ENCODE data around the gene TRIAP1. TPM values are rescaled to one million over a fixed set of nuclear protein-coding genes. Genes with fewer than 3 reads are reported as not detected.
A peak's percentile ranks its signal among the peaks of the same experiment; 100 is the strongest.
"Not testable (repeated sequence)": the region's sequence is repeated elsewhere in the genome, so short reads cannot be mapped to it uniquely, and the experiment has no call there.

TRIAP1 gene
- polyA plus RNA-seq, 1 donor from 2014 or later = 53.0 TPM

GRCh38 chr12:120457133-120457532 is 10.9 kb upstream of the TRIAP1 start:
- no peak overlapping the region for H3K27ac Mint-ChIP-seq
- peaks cover 1% of the 10 kb centered on the region for H3K36me3 Mint-ChIP-seq
- H3K4me3 Mint-ChIP-seq = no peak overlapping the region
- H3K9me3 Mint-ChIP-seq = no peaks in the 10 kb centered on the region
- peaks cover 3 to 6% (median 4%) of the 10 kb centered on the region in 3 donors for H3K4me1 Mint-ChIP-seq
- H3K27me3 Mint-ChIP-seq = no peaks in the 10 kb centered on the region

DNA sequence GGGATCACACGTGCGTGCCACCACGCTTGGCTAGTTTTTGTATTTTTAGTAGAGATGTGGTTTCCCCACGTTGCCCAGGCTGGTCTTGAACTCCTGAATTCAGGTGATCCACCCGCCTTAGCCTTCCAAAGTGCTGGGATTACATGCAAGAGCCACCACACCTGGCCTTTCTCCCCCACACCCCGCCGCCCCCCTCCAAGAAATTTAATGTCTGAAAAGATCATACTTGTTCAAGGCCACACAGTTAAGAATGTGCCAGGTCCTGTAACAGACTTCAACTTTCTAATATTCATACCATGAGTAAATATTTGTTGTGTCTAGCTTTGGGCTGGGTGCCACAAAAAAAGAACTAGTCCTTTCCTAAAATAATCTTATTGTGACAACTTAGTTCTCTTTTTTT is 9.1 kb upstream of the TRIAP1 start:
- no peak overlapping the region for H3K27ac Mint-ChIP-seq
- H3K9me3 Mint-ChIP-seq = no peaks in the 10 kb centered on the region
- H3K4me1 Mint-ChIP-seq = peaks cover 3 to 6% (median 4%) of the 10 kb centered on the region in 3 donors
- H3K36me3 Mint-ChIP-seq = no peaks in the 10 kb centered on the region
- H3K27me3 Mint-ChIP-seq = no peaks in the 10 kb centered on the region
- peak overlapping the region in 1 of 4 donors; percentile 2 for H3K4me3 Mint-ChIP-seq

DNA sequence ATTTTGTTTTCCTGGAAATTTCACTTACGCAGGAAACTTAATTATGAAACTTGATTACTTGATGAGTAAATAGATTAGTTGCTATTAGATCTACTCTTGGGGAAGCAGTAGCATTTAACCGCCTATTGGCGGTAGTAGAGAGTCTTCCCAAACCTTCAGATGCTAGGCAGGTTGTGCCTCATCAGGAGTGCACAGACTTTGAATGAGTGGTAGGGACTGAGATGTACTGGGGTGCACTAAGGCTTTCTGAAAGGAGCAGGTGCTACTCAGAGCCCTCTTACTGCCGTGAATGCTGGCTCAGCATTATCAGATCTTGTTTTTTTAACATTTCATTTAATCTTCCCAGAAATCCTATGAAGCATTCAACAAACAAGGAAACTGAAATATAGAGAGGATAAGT is 7.8 kb upstream of the TRIAP1 start:
- H3K9me3 Mint-ChIP-seq = no peaks in the 10 kb centered on the region
- H3K27me3 Mint-ChIP-seq = no peaks in the 10 kb centered on the region
- peak overlapping the region in 1 of 4 donors; percentile 5 for H3K4me3 Mint-ChIP-seq
- peak overlapping the region in 2 of 3 donors; percentile 1 to 59 for H3K27ac Mint-ChIP-seq
- H3K36me3 Mint-ChIP-seq = no peaks in the 10 kb centered on the region
- peaks cover 4 to 6% (median 6%) of the 10 kb centered on the region in 3 donors for H3K4me1 Mint-ChIP-seq

GRCh38 chr12:120453060-120453750 is 7.0 kb upstream of the TRIAP1 start:
- H3K4me1 Mint-ChIP-seq = peaks cover 4 to 6% (median 6%) of the 10 kb centered on the region in 3 donors
- no peaks in the 10 kb centered on the region for H3K36me3 Mint-ChIP-seq
- no peaks in the 10 kb centered on the region for H3K27me3 Mint-ChIP-seq
- H3K9me3 Mint-ChIP-seq = no peaks in the 10 kb centered on the region
- H3K4me3 Mint-ChIP-seq = peak overlapping the region in 1 of 4 donors; percentile 23
- peak overlapping the region in 1 of 3 donors; percentile 1 for H3K27ac Mint-ChIP-seq

DNA sequence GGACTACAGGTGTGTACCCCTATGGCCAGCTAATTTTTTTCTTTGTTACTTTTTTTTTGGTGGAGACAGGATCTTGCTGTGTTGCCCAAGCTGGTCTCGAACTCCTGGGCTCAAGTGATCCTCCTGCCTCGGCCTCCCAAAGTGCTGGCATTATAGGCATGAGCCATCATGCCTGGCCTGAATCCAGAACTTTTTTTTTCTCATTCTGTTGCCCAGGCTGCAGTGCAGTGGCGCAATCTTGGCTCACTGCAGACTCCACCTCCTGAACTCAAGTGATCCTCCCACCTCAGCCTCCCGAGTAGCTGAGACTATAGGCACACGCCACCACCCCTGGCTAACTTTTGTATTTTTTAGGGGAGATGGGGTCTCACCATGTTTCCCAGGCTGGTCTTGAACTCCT is 6.3 kb upstream of the TRIAP1 start:
- H3K4me3 Mint-ChIP-seq, H3K36me3 Mint-ChIP-seq, H3K9me3 Mint-ChIP-seq, H3K27me3 Mint-ChIP-seq: not testable (repeated sequence)
- Mint-ChIP-seq H3K27ac (peak overlapping the region in 1 of 3 donors; percentile 48), H3K4me1 (peaks cover 4 to 11% (median 8%) of the 10 kb centered on the region in 3 donors)

GRCh38 chr12:120447992-120448391 is 1.8 kb upstream of the TRIAP1 start:
- Mint-ChIP-seq H3K27ac (peak overlapping the region in 2 of 3 donors; percentile 57 to 83), H3K36me3 (no peaks in the 10 kb centered on the region), H3K27me3 (peaks cover 1% of the 10 kb centered on the region), H3K9me3 (no peaks in the 10 kb centered on the region), H3K4me3 (peak overlapping the region; percentile 90 to 99 (median 98)), H3K4me1 (peaks cover 6 to 18% (median 15%) of the 10 kb centered on the region in 3 donors)

DNA sequence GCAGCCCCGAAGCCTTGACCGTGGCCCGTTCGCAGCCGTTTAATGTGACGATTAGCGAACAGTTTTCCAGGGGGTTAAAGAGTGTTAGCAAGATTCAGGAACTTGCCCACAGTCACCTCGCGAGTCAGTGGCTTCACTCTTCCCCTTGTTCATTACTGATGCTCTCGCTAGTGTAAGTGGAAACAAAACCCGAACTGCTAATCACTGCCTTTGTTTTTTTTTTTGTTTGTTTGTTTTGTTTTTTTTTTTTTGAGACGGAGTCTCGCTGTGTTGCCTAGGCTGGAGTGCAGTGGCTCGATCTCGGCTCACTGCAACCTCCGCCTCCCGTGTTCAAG is 627 bp upstream of the TRIAP1 start:
- not testable (repeated sequence) for H3K9me3 Mint-ChIP-seq, H3K27me3 Mint-ChIP-seq, H3K36me3 Mint-ChIP-seq
- H3K4me1 Mint-ChIP-seq = peaks cover 6 to 18% (median 15%) of the 10 kb centered on the region in 3 donors
- H3K4me3 Mint-ChIP-seq = peak overlapping the region; percentile 90 to 99 (median 98)
- H3K27ac Mint-ChIP-seq = peak overlapping the region; percentile 83 to 100 (median 97)

- H3K9me3 Mint-ChIP-seq = no peaks in the 10 kb centered on the region
- H3K36me3 Mint-ChIP-seq = no peaks in the 10 kb centered on the region
- H3K4me1 Mint-ChIP-seq = peaks cover 14 to 22% (median 19%) of the 10 kb centered on the region in 3 donors
- H3K27me3 Mint-ChIP-seq = peaks cover 1% of the 10 kb centered on the region
- H3K4me3 Mint-ChIP-seq = peak overlapping the region in 3 of 4 donors; percentile 68 to 98 (median 90)
- peak overlapping the region in 2 of 3 donors; percentile 46 to 83 for H3K27ac Mint-ChIP-seq
Observed at GRCh38 chr12:120444676-120445075, 1.5 kb downstream of the TRIAP1 start.

DNA sequence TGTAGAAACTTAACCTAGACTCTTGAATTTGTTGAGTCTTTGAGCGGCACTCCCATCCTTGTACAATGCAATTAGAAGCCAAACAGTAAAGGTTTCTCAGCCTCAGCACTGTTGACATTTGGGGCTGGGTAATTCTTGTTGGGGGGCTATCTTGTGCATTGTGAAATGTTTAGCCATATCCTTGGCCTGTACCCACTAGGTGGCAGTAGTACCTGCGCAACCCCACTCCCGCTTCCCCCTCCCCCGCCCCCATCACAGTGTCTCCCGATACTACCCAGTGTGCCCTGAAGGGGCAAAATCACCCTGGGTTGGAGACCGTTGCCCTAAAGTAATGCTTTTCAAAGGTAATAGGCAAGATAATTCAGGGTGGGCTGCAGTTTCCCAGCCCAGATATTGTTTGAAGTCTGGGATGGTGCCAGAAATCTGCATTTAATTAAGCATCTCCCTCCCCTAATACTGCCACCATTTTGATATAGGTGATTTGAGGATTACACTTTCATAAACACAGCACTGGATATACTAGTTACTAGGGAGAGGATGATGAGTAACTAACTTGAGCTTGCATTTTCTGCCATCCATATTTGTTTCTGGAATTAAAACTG is 6.4 kb downstream of the TRIAP1 start:
- Mint-ChIP-seq H3K27me3 (no peaks in the 10 kb centered on the region), H3K36me3 (no peaks in the 10 kb centered on the region), H3K9me3 (no peaks in the 10 kb centered on the region), H3K4me1 (peaks cover 16 to 20% (median 19%) of the 10 kb centered on the region in 3 donors), H3K4me3 (peak overlapping the region in 3 of 4 donors; percentile 74 to 97 (median 93)), H3K27ac (peak overlapping the region in 1 of 3 donors; percentile 85)

DNA sequence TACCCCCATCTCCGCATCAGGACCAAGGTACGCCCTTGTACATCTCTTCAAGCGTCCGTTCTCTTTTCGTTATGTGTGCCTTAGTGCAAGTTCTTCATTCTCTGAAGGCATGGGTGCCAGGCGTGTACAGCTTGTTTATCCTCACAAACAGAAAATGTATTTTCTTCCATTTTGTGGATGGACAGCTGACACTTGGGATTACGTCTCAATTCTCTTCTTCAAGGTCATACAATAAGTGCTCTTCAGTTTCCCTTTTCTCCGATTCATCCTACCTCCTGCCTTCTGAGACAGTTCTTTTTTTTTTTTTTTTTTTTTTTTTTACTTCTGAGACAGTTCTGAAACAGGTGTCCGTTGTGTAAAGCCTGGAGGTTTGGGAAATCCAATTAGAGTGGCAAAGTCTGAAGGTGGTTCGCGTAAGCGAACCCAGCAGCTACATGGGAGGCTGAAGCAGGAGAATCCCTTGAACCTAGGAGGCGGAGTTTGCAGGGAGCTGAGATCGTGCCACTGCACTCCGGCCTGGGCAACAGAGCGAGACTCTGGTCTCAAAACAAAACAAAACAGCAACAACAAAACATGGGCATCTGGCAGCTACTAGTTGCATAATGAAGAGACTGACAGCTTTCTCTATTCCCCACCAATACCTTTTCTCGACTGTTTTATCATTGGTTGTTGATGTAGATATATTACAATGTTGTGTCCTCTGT is 7.5 kb downstream of the TRIAP1 start:
- peak overlapping the region; percentile 85 to 98 (median 97) for H3K27ac Mint-ChIP-seq
- H3K4me3 Mint-ChIP-seq = peak overlapping the region; percentile 93 to 99 (median 96)
- H3K9me3 Mint-ChIP-seq = no peaks in the 10 kb centered on the region

DNA sequence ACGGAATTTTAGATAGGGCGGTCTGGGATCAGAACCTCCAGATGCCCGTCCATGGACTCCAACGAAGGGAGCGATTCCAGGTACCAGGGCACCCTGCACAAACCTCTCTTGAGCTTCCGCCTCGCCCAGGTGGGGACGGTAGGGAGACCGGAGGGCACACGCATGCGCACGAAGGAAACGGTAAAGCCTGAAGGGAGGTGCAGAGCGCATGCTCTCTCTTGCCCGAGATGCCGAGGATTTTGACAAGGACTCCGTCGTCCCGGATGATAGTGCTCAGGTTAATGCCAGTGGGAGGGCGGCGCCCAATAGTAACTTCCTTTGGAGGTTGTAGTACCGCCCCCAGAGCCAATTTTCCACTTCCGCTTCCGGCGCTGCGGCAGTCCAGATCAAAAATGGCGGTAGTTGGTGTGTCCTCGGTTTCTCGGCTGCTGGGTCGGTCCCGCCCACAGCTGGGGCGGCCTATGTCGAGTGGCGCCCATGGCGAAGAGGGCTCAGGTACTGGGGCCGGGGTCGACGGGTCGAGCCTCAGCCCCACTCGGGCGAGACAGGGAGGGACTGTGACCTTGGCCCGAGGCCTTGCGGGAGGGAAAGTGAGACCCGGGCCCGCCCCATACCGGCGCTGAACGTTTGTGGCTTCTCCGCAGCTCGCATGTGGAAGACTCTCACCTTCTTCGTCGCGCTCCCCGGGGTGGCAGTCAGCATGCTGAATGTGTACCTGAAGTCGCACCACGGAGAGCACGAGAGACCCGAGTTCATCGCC is 8.3 kb downstream of the TRIAP1 start, which contains the start of gene COX6A1:
TSS of gene COX6A1 (plus strand) at position 379 of the 760 bp plus-strand sequence. CDS start at position 393, 14 bp downstream.
- peak within 1 kb of the TSS; percentile 85 to 98 (median 97) for H3K27ac Mint-ChIP-seq
- H3K27me3 Mint-ChIP-seq = peaks cover 6% of the 10 kb centered on the region
- peak within 1 kb of the TSS; percentile 93 to 99 (median 96) for H3K4me3 Mint-ChIP-seq
- peaks cover 16 to 19% (median 18%) of the 10 kb centered on the region in 3 donors for H3K4me1 Mint-ChIP-seq
- no peaks in the 10 kb centered on the region for H3K36me3 Mint-ChIP-seq
- no peaks in the 10 kb centered on the region for H3K9me3 Mint-ChIP-seq

More for the DNA sequence above, 7.5 kb downstream of the TRIAP1 start:
- no peaks in the 10 kb centered on the region for H3K36me3 Mint-ChIP-seq
- H3K27me3 Mint-ChIP-seq = peaks cover 3% of the 10 kb centered on the region
- H3K4me1 Mint-ChIP-seq = peaks cover 16 to 19% (median 18%) of the 10 kb centered on the region in 3 donors

GRCh38 chr12:120432772-120433525 is 13.2 kb downstream of the TRIAP1 start:
- H3K9me3 Mint-ChIP-seq = peaks cover 0 to 1% (median 0%) of the 10 kb centered on the region in 3 donors
- no peak overlapping the region for H3K4me3 Mint-ChIP-seq
- H3K4me1 Mint-ChIP-seq = peaks cover 7 to 9% (median 8%) of the 10 kb centered on the region in 3 donors
- peaks cover 13% of the 10 kb centered on the region for H3K27me3 Mint-ChIP-seq
- H3K27ac Mint-ChIP-seq = no peak overlapping the region
- no peaks in the 10 kb centered on the region for H3K36me3 Mint-ChIP-seq

GRCh38 chr12:120429368-120429767 is 16.8 kb downstream of the TRIAP1 start:
- Mint-ChIP-seq H3K27me3 (peaks cover 12% of the 10 kb centered on the region), H3K9me3 (peaks cover 0 to 1% (median 0%) of the 10 kb centered on the region in 3 donors), H3K4me3 (no peak overlapping the region), H3K27ac (no peak overlapping the region), H3K4me1 (peaks cover 0 to 3% (median 2%) of the 10 kb centered on the region in 3 donors), H3K36me3 (no peaks in the 10 kb centered on the region)

Data from IgD-negative memory B cell (primary cell).